DND-41 (cell line): Measurements from ENCODE around the gene PLEKHG2.

Source experiments
- EZH2 ChIP-seq: IDR thresholded peaks from 3 replicates; pipeline ENCODE4 v1.6.1; 2012; ENCODE audit warnings: borderline replicate concordance, low read depth, mild to moderate bottlenecking, moderate library complexity, low read length, inconsistent platforms; ENCODE audit not compliant: severe bottlenecking
- TF ChIP-seq, protein P1 (sequence below): IDR thresholded peaks from 2 replicates; pipeline ENCODE4 v1.5.1; 2012; ENCODE audit warnings: borderline replicate concordance, low read length, moderate library complexity, mild to moderate bottlenecking; ENCODE audit not compliant: poor library complexity, severe bottlenecking; ENCODE audit errors: extremely low read depth

DNA sequence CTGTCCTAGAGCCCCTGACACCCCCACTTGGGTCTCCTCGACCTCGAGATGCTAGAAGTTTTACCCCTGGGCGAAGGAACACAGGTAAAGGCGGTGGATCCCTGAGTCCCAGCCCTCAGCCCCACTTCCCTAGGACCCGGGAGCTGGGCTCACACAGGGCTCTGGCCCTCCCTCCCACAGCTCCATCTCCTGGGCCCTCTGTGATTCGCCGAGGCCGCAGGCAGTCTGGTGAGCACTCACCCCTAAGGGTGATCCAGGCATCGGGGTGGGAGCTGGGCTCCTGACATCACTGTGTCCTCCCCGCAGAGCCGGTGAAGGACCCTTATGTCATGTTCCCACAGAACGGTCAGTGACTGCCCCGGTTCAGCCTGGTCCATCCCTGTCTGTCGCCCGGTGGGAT, 8.3 kb downstream of the PLEKHG2 start:
- TF ChIP-seq, protein P1, sequence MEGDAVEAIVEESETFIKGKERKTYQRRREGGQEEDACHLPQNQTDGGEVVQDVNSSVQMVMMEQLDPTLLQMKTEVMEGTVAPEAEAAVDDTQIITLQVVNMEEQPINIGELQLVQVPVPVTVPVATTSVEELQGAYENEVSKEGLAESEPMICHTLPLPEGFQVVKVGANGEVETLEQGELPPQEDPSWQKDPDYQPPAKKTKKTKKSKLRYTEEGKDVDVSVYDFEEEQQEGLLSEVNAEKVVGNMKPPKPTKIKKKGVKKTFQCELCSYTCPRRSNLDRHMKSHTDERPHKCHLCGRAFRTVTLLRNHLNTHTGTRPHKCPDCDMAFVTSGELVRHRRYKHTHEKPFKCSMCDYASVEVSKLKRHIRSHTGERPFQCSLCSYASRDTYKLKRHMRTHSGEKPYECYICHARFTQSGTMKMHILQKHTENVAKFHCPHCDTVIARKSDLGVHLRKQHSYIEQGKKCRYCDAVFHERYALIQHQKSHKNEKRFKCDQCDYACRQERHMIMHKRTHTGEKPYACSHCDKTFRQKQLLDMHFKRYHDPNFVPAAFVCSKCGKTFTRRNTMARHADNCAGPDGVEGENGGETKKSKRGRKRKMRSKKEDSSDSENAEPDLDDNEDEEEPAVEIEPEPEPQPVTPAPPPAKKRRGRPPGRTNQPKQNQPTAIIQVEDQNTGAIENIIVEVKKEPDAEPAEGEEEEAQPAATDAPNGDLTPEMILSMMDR, result no peak
- no peak for TF ChIP-seq EZH2
